GM23338 (cell line): ENCODE measurements around the gene RPUSD3. TPM values are rescaled to one million over a fixed set of nuclear protein-coding genes. Genes with fewer than 3 reads are reported as not detected.

Source experiments
- ATAC-seq: fragments of 200-7000 bp; cut with Tn5 transposase; 3 replicates; pipeline ENCODE4 v1.9.1; 2020
- DNase-seq: peaks from one replicate; pipeline ENCODE4 v3.0.0-alpha.2; 2015; ENCODE audit warnings: low spot score
- H2AFZ ChIP-seq: fragments of 200-600 bp; sonication (generic); 2 replicates; pipeline ENCODE4 v1.8.0; 2016; ENCODE audit warnings: antibody characterized with exemption, mild to moderate bottlenecking, moderate library complexity
- H3F3A ChIP-seq: fragments of 200-600 bp; sonication (generic); replicated peaks from 2 replicates; pipeline ENCODE4 v1.8.0; 2017; ENCODE audit warnings: antibody characterized with exemption, mixed run types, low read depth
- H3K27ac ChIP-seq: fragments of 200-600 bp; sonication (generic); 2 replicates; pipeline ENCODE4 v1.6.1; 2016; ENCODE audit warnings: low read depth
- H3K27me3 ChIP-seq: fragments of 200-600 bp; sonication (generic); 2 replicates; pipeline ENCODE4 v1.8.0; 2016; ENCODE audit warnings: mild to moderate bottlenecking, mixed run types, moderate library complexity; ENCODE audit not compliant: insufficient read depth
- H3K36me3 ChIP-seq: fragments of 200-600 bp; sonication (generic); 2 replicates; pipeline ENCODE4 v1.8.0; 2016; ENCODE audit warnings: mild to moderate bottlenecking; ENCODE audit not compliant: insufficient read depth
- H3K4me1 ChIP-seq: fragments of 200-600 bp; sonication (generic); 2 replicates; pipeline ENCODE4 v1.8.0; 2016; ENCODE audit warnings: mild to moderate bottlenecking, moderate library complexity; ENCODE audit not compliant: insufficient read depth
- H3K4me2 ChIP-seq: fragments of 200-600 bp; sonication (generic); 2 replicates; pipeline ENCODE4 v1.7.1; 2017; ENCODE audit warnings: mixed run types
- H3K4me3 ChIP-seq: fragments of 200-600 bp; sonication (generic); 2 replicates; pipeline ENCODE4 v1.6.1; 2016; ENCODE audit warnings: mixed run types
- H3K79me2 ChIP-seq: fragments of 200-600 bp; sonication (generic); replicated peaks from 2 replicates; pipeline ENCODE4 v1.8.0; 2017; ENCODE audit warnings: mild to moderate bottlenecking; ENCODE audit not compliant: insufficient read depth
- H3K9me2 ChIP-seq: fragments of 200-600 bp; sonication (generic); 2 replicates; pipeline ENCODE4 v1.8.0; 2017; ENCODE audit not compliant: insufficient read depth
- H4K20me1 ChIP-seq: fragments of 200-600 bp; sonication (generic); replicated peaks from 2 replicates; pipeline ENCODE4 v1.8.0; 2017; ENCODE audit warnings: mild to moderate bottlenecking; ENCODE audit not compliant: insufficient read depth
- H3K27ac Mint-ChIP-seq: 2 replicates; pipeline ENCODE4 v1.8.0; 2020; ENCODE audit warnings: inconsistent platforms, mild to moderate bottlenecking, moderate library complexity, mixed read lengths
- H3K27me3 Mint-ChIP-seq: 3 replicates; pipeline ENCODE4 v1.8.0; 2022; ENCODE audit warnings: low read depth, mild to moderate bottlenecking, moderate library complexity, mixed read lengths, inconsistent platforms; ENCODE audit not compliant: insufficient read depth, poor library complexity
- H3K36me3 Mint-ChIP-seq: 3 replicates; pipeline ENCODE4 v1.8.0; 2021; ENCODE audit warnings: low read depth, mild to moderate bottlenecking, inconsistent platforms, moderate library complexity, mixed read lengths
- H3K4me1 Mint-ChIP-seq: 3 replicates; pipeline ENCODE4 v1.8.0; 2020; ENCODE audit warnings: mild to moderate bottlenecking, inconsistent platforms, mixed read lengths
- H3K4me3 Mint-ChIP-seq: 3 replicates; pipeline ENCODE4 v1.8.0; 2021; ENCODE audit warnings: moderate library complexity, mild to moderate bottlenecking, inconsistent platforms, mixed read lengths
- H3K9me3 Mint-ChIP-seq: 3 replicates; pipeline ENCODE4 v1.8.0; 2020; ENCODE audit warnings: moderate library complexity, mild to moderate bottlenecking, inconsistent platforms, mixed read lengths
- CREB1 ChIP-seq: fragments of 250-450 bp; sonication (Bioruptor Pico); IDR thresholded peaks from 2 replicates; pipeline ENCODE4 v1.5.0; 2020; ENCODE audit warnings: low read depth, mild to moderate bottlenecking, moderate library complexity
- CTCF ChIP-seq, 2 experiments: fragments of 200-600 bp in 1 of 2; sonication (generic) in 1 of 2; conservative IDR thresholded peaks; 2 replicates each; pipeline versions ENCODE4 v1.5.1 to v1.6.1; 2016 to 2017; ENCODE audit warnings: antibody characterized with exemption in 2 of 2, low read depth in 2 of 2, mild to moderate bottlenecking in 2 of 2, moderate library complexity in 1 of 2
- ETS1 ChIP-seq: IDR thresholded peaks from 2 replicates; pipeline ENCODE4 v1.6.1; 2016; ENCODE audit warnings: antibody characterized with exemption
- EZH2 ChIP-seq: fragments of 200-600 bp; sonication (generic); IDR thresholded peaks from one replicate; pipeline ENCODE4 v1.8.0; 2017; ENCODE audit warnings: antibody characterized with exemption, mild to moderate bottlenecking, low read depth; ENCODE audit not compliant: unreplicated experiment
- EZH2phosphoT487 ChIP-seq: fragments of 200-600 bp; sonication (generic); IDR thresholded peaks from one replicate; pipeline ENCODE4 v1.8.1; 2018; ENCODE audit warnings: antibody characterized with exemption; ENCODE audit not compliant: unreplicated experiment
- JUNB ChIP-seq: IDR thresholded peaks from one replicate; pipeline ENCODE4 v1.6.1; 2016; ENCODE audit warnings: antibody characterized with exemption; ENCODE audit not compliant: unreplicated experiment
- NANOG ChIP-seq: IDR thresholded peaks from 2 replicates; pipeline ENCODE4 v1.6.1; 2016; ENCODE audit warnings: antibody characterized with exemption, borderline replicate concordance
- POLR2AphosphoS5 ChIP-seq: IDR thresholded peaks from 2 replicates; pipeline ENCODE4 v1.6.1; 2016; ENCODE audit warnings: antibody characterized with exemption, low read depth
- REST ChIP-seq: IDR thresholded peaks from one replicate; pipeline ENCODE4 v1.6.1; 2018; ENCODE audit warnings: antibody characterized with exemption; ENCODE audit not compliant: unreplicated experiment
- STAT1 ChIP-seq: IDR thresholded peaks from one replicate; pipeline ENCODE4 v1.6.1; 2016; ENCODE audit warnings: antibody characterized with exemption; ENCODE audit not compliant: unreplicated experiment
- ZNF114 ChIP-seq: fragments of 250-450 bp; sonication (Bioruptor Pico); IDR thresholded peaks from 2 replicates; pipeline ENCODE4 v1.5.0; 2020; ENCODE audit warnings: mild to moderate bottlenecking, moderate library complexity
- ZNF331 ChIP-seq: fragments of 250-450 bp; sonication (Bioruptor Pico); IDR thresholded peaks from 2 replicates; pipeline ENCODE4 v1.5.0; 2020; ENCODE audit warnings: low read depth, mild to moderate bottlenecking, moderate library complexity
- ZNF462 ChIP-seq: fragments of 250-450 bp; sonication (Bioruptor Pico); IDR thresholded peaks from 2 replicates; pipeline ENCODE4 v1.5.0; 2020; ENCODE audit warnings: mild to moderate bottlenecking, moderate library complexity
- polyA plus RNA-seq: library from polyadenylated mRNA; unstranded; fragments of >200 nt; fragmentation: Nextera tagmentation; extraction: Ambion mirVana; gene quantifications from 2 replicates; pipeline ENCODE4 v1.2.1, GENCODE V29; 2016
- total RNA-seq: library from RNA; depleted of rRNA; stranded (reverse); fragments of >200 nt; shearing (Covaris generic); gene quantifications from 2 replicates; pipeline ENCODE4 v1.2.3, GENCODE V29; 2014

Gene RPUSD3
- total and polyA plus RNA-seq, 2 experiments from 2014 or later: 64.3 to 73.4 TPM

- Histone ChIP-seq H3K9me2 (no peaks in the 10 kb centered on the region), H3K79me2 (no peaks in the 10 kb centered on the region), H4K20me1 (peaks cover 15% of the 10 kb centered on the region; the same call in 1 of the 2 replicates), H3K4me3 (peak overlapping the region; percentile 83), H3K4me2 (peak overlapping the region; percentile 96), H2AFZ (peak overlapping the region; percentile 97; the same call in 1 of the 2 replicates), H3K4me1 (peaks cover 7% of the 10 kb centered on the region; the same call in 1 of the 2 replicates), H3F3A (peaks cover 22% of the 10 kb centered on the region), H3K27ac (no peak overlapping the region), H3K27me3 (peaks cover 17% of the 10 kb centered on the region), H3K36me3 (no peaks in the 10 kb centered on the region)
- peaks cover 13% of the 10 kb centered on the region for H3K27me3 Mint-ChIP-seq
- H3K9me3 Mint-ChIP-seq: no peaks in the 10 kb centered on the region; the same call in 2 of the 3 replicates
- H3K4me3 Mint-ChIP-seq: peak overlapping the region; percentile 77
- peaks cover 12% of the 10 kb centered on the region for H3K36me3 Mint-ChIP-seq
- no peak overlapping the region for H3K27ac Mint-ChIP-seq
- TF ChIP-seq EZH2 (no peak), CREB1 (CRISPR knock-in tag) (no peak), REST (no peak), JUNB (no peak), POLR2AphosphoS5 (no peak), ZNF114 (CRISPR knock-in tag) (no peak), ZNF462 (CRISPR knock-in tag) (no peak), EZH2phosphoT487 (no peak), ZNF331 (no peak), CTCF (conservative IDR thresholded peaks at IDR 0.05; ENCODE audit: low read depth in 2 of 2) (no peak), NANOG (no peak), ETS1 (no peak), STAT1 (no peak)
- H3K4me1 Mint-ChIP-seq: peaks cover 22% of the 10 kb centered on the region
- ATAC-seq (no peak), DNase-seq (no peak)
These were observed 33.0 kb downstream of the RPUSD3 start for GRCh38 chr3:9810846-9811245.
